OCI-LY1 (cell line): Measurements from ENCODE around the gene FOXN3.

Source experiments
- CTCF ChIP-seq: fragments of 200-600 bp; sonication (generic), shearing (Covaris generic); IDR thresholded peaks from 2 replicates; pipeline ENCODE4 v1.5.1; 2017; ENCODE audit warnings: mild to moderate bottlenecking, antibody characterized with exemption, low read length, moderate library complexity, mixed read lengths
- EZH2 ChIP-seq: fragments of 200-600 bp; sonication (generic), shearing (Covaris generic); IDR thresholded peaks from 2 replicates; pipeline ENCODE4 v1.8.0; 2017; ENCODE audit warnings: borderline replicate concordance, mixed run types, mild to moderate bottlenecking, antibody characterized with exemption, low read length, moderate library complexity, mixed read lengths

GRCh38 chr14:89123851-89124250, 293.2 kb downstream of the FOXN3 start:
- no peak for TF ChIP-seq CTCF
- no peak for TF ChIP-seq EZH2
